H9 (cell line): Measurements from ENCODE around the gene MORF4L1. TPM values are rescaled to one million over a fixed set of nuclear protein-coding genes. Genes with fewer than 3 reads are reported as not detected.

ENCODE experiments used
- DNase-seq: peaks from one replicate; pipeline ENCODE4 v3.0.0-alpha.2; 2017
- H2AFZ ChIP-seq: one replicate; pipeline ENCODE4 v1.6.1; 2013; ENCODE audit warnings: mild to moderate bottlenecking, low read length, control low read depth, moderate library complexity
- H2AK5ac ChIP-seq: 2 replicates; pipeline ENCODE4 v1.6.1; 2013; ENCODE audit warnings: low read length, control low read depth, mixed read lengths; ENCODE audit not compliant: insufficient read length
- H2BK120ac ChIP-seq: one replicate; pipeline ENCODE4 v1.6.1; 2013; ENCODE audit warnings: low read depth, mild to moderate bottlenecking, low read length, control low read depth, inconsistent platforms; ENCODE audit not compliant: poor library complexity, severe bottlenecking
- H2BK12ac ChIP-seq: 2 replicates; pipeline ENCODE4 v1.6.1; 2013; ENCODE audit warnings: low read length, control low read depth, mixed read lengths, low read depth; ENCODE audit not compliant: insufficient read length
- H2BK15ac ChIP-seq: 2 replicates; pipeline ENCODE4 v1.6.1; 2013; ENCODE audit warnings: low read depth, low read length, control low read depth
- H2BK20ac ChIP-seq: one replicate; pipeline ENCODE4 v1.6.1; 2013; ENCODE audit warnings: low read depth, mild to moderate bottlenecking, low read length, control low read depth, inconsistent platforms; ENCODE audit not compliant: poor library complexity, severe bottlenecking
- H2BK5ac ChIP-seq: 2 replicates; pipeline ENCODE4 v1.6.1; 2013; ENCODE audit warnings: low read length, control low read depth, mixed read lengths; ENCODE audit not compliant: insufficient read length
- H3K14ac ChIP-seq: 2 replicates; pipeline ENCODE4 v1.6.1; 2013; ENCODE audit warnings: low read length, control low read depth; ENCODE audit not compliant: insufficient read depth
- H3K18ac ChIP-seq: 2 replicates; pipeline ENCODE4 v1.6.1; 2013; ENCODE audit warnings: low read depth, mild to moderate bottlenecking, mixed read lengths, low read length, control low read depth; ENCODE audit not compliant: insufficient read length
- H3K23ac ChIP-seq: 2 replicates; pipeline ENCODE4 v1.6.1; 2013; ENCODE audit warnings: low read length, control low read depth, mixed read lengths, low read depth; ENCODE audit not compliant: insufficient read length
- H3K23me2 ChIP-seq: 2 replicates; pipeline ENCODE4 v1.6.1; 2013; ENCODE audit warnings: low read depth, mild to moderate bottlenecking, mixed read lengths, low read length, control low read depth; ENCODE audit not compliant: insufficient read length, poor library complexity, severe bottlenecking
- H3K27ac ChIP-seq: 2 replicates; pipeline ENCODE4 v1.5.1; 2013; ENCODE audit warnings: low read length, control low read depth, mixed read lengths, low read depth; ENCODE audit not compliant: insufficient read length
- H3K27me3 ChIP-seq: 2 replicates; pipeline ENCODE4 v1.6.1; 2013; ENCODE audit warnings: low read length, control low read depth, inconsistent platforms; ENCODE audit not compliant: insufficient read depth
- H3K4ac ChIP-seq: 2 replicates; pipeline ENCODE4 v1.6.1; 2013; ENCODE audit warnings: low read depth, mild to moderate bottlenecking, control low read depth, inconsistent platforms, low read length, moderate library complexity
- H3K4me1 ChIP-seq: 2 replicates; pipeline ENCODE4 v1.6.1; 2013; ENCODE audit warnings: low read length, control low read depth, inconsistent platforms; ENCODE audit not compliant: insufficient read depth
- H3K4me2 ChIP-seq: 2 replicates; pipeline ENCODE4 v1.6.1; 2013; ENCODE audit warnings: low read length, control low read depth, mixed read lengths; ENCODE audit not compliant: insufficient read length, insufficient read depth
- H3K56ac ChIP-seq: 2 replicates; pipeline ENCODE4 v1.6.1; 2013; ENCODE audit warnings: low read depth, mild to moderate bottlenecking, mixed read lengths, low read length, control low read depth; ENCODE audit not compliant: insufficient read length
- H3K79me1 ChIP-seq: 2 replicates; pipeline ENCODE4 v1.6.1; 2013; ENCODE audit warnings: low read depth, mild to moderate bottlenecking, moderate library complexity, low read length, control low read depth, inconsistent platforms; ENCODE audit not compliant: insufficient read depth, poor library complexity, severe bottlenecking
- H3K79me2 ChIP-seq: 2 replicates; pipeline ENCODE4 v1.6.1; 2013; ENCODE audit warnings: low read length, control low read depth, inconsistent platforms; ENCODE audit not compliant: insufficient read depth
- H3K9ac ChIP-seq: 2 replicates; pipeline ENCODE4 v1.6.1; 2013; ENCODE audit warnings: low read length, control low read depth, mixed read lengths; ENCODE audit not compliant: insufficient read length; ENCODE audit errors: extremely low read depth
- H3K9me3 ChIP-seq: one replicate; pipeline ENCODE4 v1.6.1; 2013; ENCODE audit warnings: low read depth, low read length, inconsistent platforms; ENCODE audit not compliant: control insufficient read depth
- H3T11ph ChIP-seq: one replicate; pipeline ENCODE4 v1.6.1; 2013; ENCODE audit warnings: mild to moderate bottlenecking, low read length, control low read depth, inconsistent platforms
- H4K20me1 ChIP-seq: one replicate; pipeline ENCODE4 v1.6.1; 2013; ENCODE audit not compliant: control insufficient read depth, insufficient read length, insufficient read depth
- H4K5ac ChIP-seq: 2 replicates; pipeline ENCODE4 v1.6.1; 2013; ENCODE audit warnings: low read depth, mild to moderate bottlenecking, mixed read lengths, low read length, control low read depth; ENCODE audit not compliant: insufficient read length
- H4K8ac ChIP-seq: replicated peaks from 2 replicates; pipeline ENCODE4 v1.6.1; 2013; ENCODE audit warnings: low read length, control low read depth, mixed read lengths, low read depth; ENCODE audit not compliant: insufficient read length
- H4K91ac ChIP-seq: 2 replicates; pipeline ENCODE4 v1.6.1; 2013; ENCODE audit warnings: low read depth, mild to moderate bottlenecking, moderate library complexity, mixed read lengths, low read length, control low read depth; ENCODE audit not compliant: insufficient read length
- H3K27ac Mint-ChIP-seq, 3 experiments: 2 replicates in 2 of 3; 3 replicates in 1 of 3; pipeline ENCODE4 v1.8.0; 2020 to 2021; ENCODE audit warnings: mixed read lengths in 3 of 3, mild to moderate bottlenecking in 1 of 3, moderate library complexity in 1 of 3
- H3K27me3 Mint-ChIP-seq: 2 replicates; pipeline ENCODE4 v1.8.0; 2021; ENCODE audit warnings: low read depth, mild to moderate bottlenecking, moderate library complexity, mixed read lengths
- H3K36me3 Mint-ChIP-seq, 3 experiments: 2 replicates in 2 of 3; 3 replicates in 1 of 3; pipeline ENCODE4 v1.8.0; 2020 to 2021; ENCODE audit warnings: low read depth in 3 of 3, mixed read lengths in 3 of 3; ENCODE audit not compliant: insufficient read depth in 1 of 3
- H3K4me1 Mint-ChIP-seq, 2 experiments: 2 replicates each; pipeline ENCODE4 v1.8.0; 2020; ENCODE audit warnings: mixed read lengths in 2 of 2
- H3K4me3 Mint-ChIP-seq, 2 experiments: 2 replicates in 1 of 2; 3 replicates in 1 of 2; pipeline ENCODE4 v1.8.0; 2020 to 2021; ENCODE audit warnings: mild to moderate bottlenecking in 2 of 2, mixed read lengths in 2 of 2, moderate library complexity in 1 of 2
- H3K9me3 Mint-ChIP-seq, 2 experiments: 2 replicates in 1 of 2; 3 replicates in 1 of 2; pipeline ENCODE4 v1.8.0; 2020; ENCODE audit warnings: mild to moderate bottlenecking in 2 of 2, mixed read lengths in 2 of 2, moderate library complexity in 1 of 2
- CTCF ChIP-seq: fragments of 200-600 bp; sonication (generic); conservative IDR thresholded peaks from 3 replicates; pipeline ENCODE4 v1.8.0; 2021; ENCODE audit warnings: antibody characterized with exemption, mild to moderate bottlenecking
- WGBS: extraction: QIAGEN DNeasy Blood & Tissue Kit; methylation state at CpG from one replicate; pipeline ENCODE4 v1.1.7; 2013; ENCODE audit warnings: missing lambda C conversion rate, low lambda C conversion rate, mixed read lengths; ENCODE audit not compliant: insufficient read length; ENCODE audit errors: extremely low coverage; 5-methylcytosine and 5-hydroxymethylcytosine counted together
- total RNA-seq: library from RNA; stranded (reverse); gene quantifications from 2 replicates; pipeline ENCODE4 v1.2.1, GENCODE V29; 2021

MORF4L1 gene
- total RNA-seq, 1 experiment from 2014 or later, result 544 TPM

DNA sequence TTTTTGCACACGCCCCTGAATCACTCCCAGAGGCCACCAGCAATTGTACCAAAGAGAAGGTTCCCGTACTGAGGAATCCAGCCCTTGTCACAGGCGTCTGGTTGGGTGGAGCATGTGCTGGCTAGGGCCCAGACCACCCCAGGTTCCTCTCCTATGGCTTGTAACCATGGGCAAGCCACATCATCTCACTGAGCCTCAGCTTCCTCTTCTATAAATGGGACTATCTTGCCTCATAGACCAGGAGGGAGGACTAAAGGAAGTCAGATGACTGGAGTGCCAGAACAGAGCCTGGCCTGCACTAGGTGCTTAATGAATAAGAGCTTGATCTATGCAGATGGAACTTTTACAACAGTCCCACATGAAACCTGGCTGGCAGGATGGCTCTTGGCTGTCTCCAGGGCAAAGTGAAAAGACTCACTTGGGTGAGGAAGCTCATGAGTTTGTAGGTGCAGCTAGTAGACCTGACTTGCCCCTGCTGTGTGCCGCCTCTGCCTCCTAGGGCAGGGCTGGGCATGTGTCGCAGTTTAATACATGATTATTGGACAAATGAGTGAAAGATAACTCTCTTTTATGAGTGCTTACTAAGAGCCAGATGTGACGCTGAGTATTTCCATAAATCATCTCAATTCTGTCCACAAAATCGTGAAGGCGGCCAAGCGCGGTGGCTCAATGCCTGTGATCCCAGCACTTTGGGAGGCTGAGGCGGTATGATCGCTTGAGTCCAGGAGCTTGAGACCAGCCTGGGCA is 42.8 kb downstream of the MORF4L1 start:
- no peak overlapping the region for H2BK12ac ChIP-seq
- Mint-ChIP-seq H3K4me3 (no peak overlapping the region), H3K36me3 (peaks cover 14 to 49% (median 36%) of the 10 kb centered on the region in 3 experiments; a peak in 6 of 7 replicates), H3K4me1 (no peaks in the 10 kb centered on the region), H3K9me3 (no peaks in the 10 kb centered on the region), H3K27me3 (no peaks in the 10 kb centered on the region), H3K27ac (peak overlapping the region in 2 of 3 experiments; percentile 42 to 68; a peak in 1 of 7 replicates)
- H3K27ac ChIP-seq, result no peak overlapping the region
- H3K23ac ChIP-seq, result no peak overlapping the region
- H3K27me3 ChIP-seq, result no peaks in the 10 kb centered on the region
- no peak overlapping the region for H3K56ac ChIP-seq
- no peaks in the 10 kb centered on the region for H3K23me2 ChIP-seq
- H3K9me3 ChIP-seq, result no peaks in the 10 kb centered on the region
- H4K91ac ChIP-seq, result no peak overlapping the region
- H4K8ac ChIP-seq, result no peak overlapping the region
- no peak for DNase-seq
- H3K4me1 ChIP-seq, result no peaks in the 10 kb centered on the region
- no peak overlapping the region for H3K4ac ChIP-seq
- H3K4me2 ChIP-seq, result no peak overlapping the region
- H3K9ac ChIP-seq, result no peak overlapping the region
- H3K79me1 ChIP-seq, result no peaks in the 10 kb centered on the region
- H2AFZ ChIP-seq, result no peak overlapping the region
- no peak overlapping the region for H4K5ac ChIP-seq
- no peak overlapping the region for H3T11ph ChIP-seq
- H2BK15ac ChIP-seq, result no peak overlapping the region
- no peak overlapping the region for H3K18ac ChIP-seq
- no peaks in the 10 kb centered on the region for H3K79me2 ChIP-seq
- no peak overlapping the region for H2BK20ac ChIP-seq
- no peak for TF ChIP-seq CTCF
- H2BK120ac ChIP-seq, result no peak overlapping the region
- H2BK5ac ChIP-seq, result no peak overlapping the region
- no peak overlapping the region for H2AK5ac ChIP-seq
- no peak overlapping the region for H3K14ac ChIP-seq
- no CpG with 5 or more reads among the region's 12 CpGs for WGBS
- H4K20me1 ChIP-seq, result no peaks in the 10 kb centered on the region
